Hepatocyte (in vitro differentiated cells): ENCODE data around the gene CA11.

Experiments used
- CTCF ChIP-seq: fragments of 200-600 bp; sonication (generic); IDR thresholded peaks from 2 replicates; pipeline ENCODE4 v1.5.1; 2016; ENCODE audit warnings: antibody characterized with exemption, mild to moderate bottlenecking; ENCODE audit not compliant: poor library complexity
- EZH2 ChIP-seq: fragments of 200-600 bp; sonication (generic); IDR thresholded peaks from 2 replicates; pipeline ENCODE4 v1.6.1; 2016; ENCODE audit warnings: antibody characterized with exemption, mild to moderate bottlenecking, borderline replicate concordance
- EZH2phosphoT487 ChIP-seq: fragments of 200-600 bp; sonication (generic); IDR thresholded peaks from one replicate; pipeline ENCODE4 v1.6.1; 2018; ENCODE audit warnings: antibody characterized with exemption, mild to moderate bottlenecking, low read depth, moderate library complexity; ENCODE audit not compliant: unreplicated experiment, severe bottlenecking

- TF ChIP-seq CTCF (no peak), EZH2phosphoT487 (no peak), EZH2 (no peak)
Measured at GRCh38 chr19:48607359-48607755, 38.6 kb downstream of the CA11 start.
